HepG2 (cell line): Measurements from ENCODE around the gene TARM1. TPM values are rescaled to one million over a fixed set of nuclear protein-coding genes. Genes with fewer than 3 reads are reported as not detected.
A peak's percentile ranks its signal among the peaks of the same experiment; 100 is the strongest.

Experiments
- ATF7 ChIP-seq, 2 experiments: fragments of 450-650 bp in 1 of 2; sonication (generic) in 1 of 2; formaldehyde crosslinking in 1 of 2; IDR thresholded peaks; 2 replicates each; pipeline versions ENCODE4 v1.4.0 to v1.6.1; 2016 to 2020; ENCODE audit warnings: antibody characterized with exemption in 1 of 2, mild to moderate bottlenecking in 1 of 2, missing genetic modification reagents in 1 of 2
- CEBPG ChIP-seq: IDR thresholded peaks from 2 replicates; pipeline ENCODE4 v1.6.1; 2016
- DR1 ChIP-seq: sonication (generic); formaldehyde crosslinking; IDR thresholded peaks from 2 replicates; pipeline ENCODE4 v1.8.0; 2021; ENCODE audit warnings: mild to moderate bottlenecking, missing genetic modification reagents, inconsistent platforms
- PRPF4 ChIP-seq: fragments of 200-400 bp; formaldehyde crosslinking; IDR thresholded peaks from 2 replicates; pipeline ENCODE4 v1.6.1; 2016; ENCODE audit warnings: low read length, low read depth; ENCODE audit not compliant: poor library complexity, severe bottlenecking
- TBX2 ChIP-seq: sonication (generic); formaldehyde crosslinking; IDR thresholded peaks from 2 replicates; pipeline ENCODE4 v1.5.0; 2020; ENCODE audit warnings: missing genetic modification reagents, mild to moderate bottlenecking, borderline replicate concordance
- ZNF101 ChIP-seq: sonication (generic); formaldehyde crosslinking; IDR thresholded peaks from 2 replicates; pipeline ENCODE4 v1.4.0; 2020; ENCODE audit warnings: mild to moderate bottlenecking, low read depth, missing genetic modification reagents, borderline replicate concordance
- ZNF543 ChIP-seq: sonication (generic); formaldehyde crosslinking; IDR thresholded peaks from 2 replicates; pipeline ENCODE4 v1.4.0; 2020; ENCODE audit warnings: mild to moderate bottlenecking, missing genetic modification reagents
- polyA plus RNA-seq, 8 experiments: library from polyadenylated mRNA; depleted of rRNA in 3 of 8; stranded (reverse) in 7 of 8; unstranded in 1 of 8; fragments of >200 nt; fragmentation: Illumina TruSeq in 4 of 8; extraction: Trizol in 4 of 8; gene quantifications; 2 replicates each; pipeline versions ENCODE4 v1.2.1 to v1.2.3, GENCODE V29; 2011 to 2016; ENCODE audit warnings: low read depth in 4 of 8, missing spikeins in 1 of 8, mixed read lengths in 1 of 8; ENCODE audit not compliant: insufficient read depth in 1 of 8
- total RNA-seq, 5 experiments: library from RNA; depleted of rRNA; stranded (reverse); fragments of >200 nt; fragmentation: Illumina TruSeq; extraction: Trizol; gene quantifications; 2 replicates each; pipeline ENCODE4 v1.2.3, GENCODE V29; 2016; ENCODE audit warnings: low read depth in 1 of 5
- TF ChIP-seq, protein P1 (sequence below): sonication (generic); formaldehyde crosslinking; conservative IDR thresholded peaks from 2 replicates; pipeline ENCODE4 v1.4.0; 2020; ENCODE audit warnings: missing genetic modification reagents
- TF ChIP-seq, protein P2 (sequence below): IDR thresholded peaks from 2 replicates; pipeline ENCODE4 v1.6.1; 2016; ENCODE audit warnings: missing compliant biosample characterization, missing genetic modification reagents, borderline replicate concordance
- TF ChIP-seq, protein P3 (sequence below): sonication (generic); formaldehyde crosslinking; IDR thresholded peaks from 2 replicates; pipeline ENCODE4 v1.8.0; 2022; ENCODE audit warnings: mild to moderate bottlenecking, missing genetic modification reagents
- TF ChIP-seq, protein P4 (sequence below): sonication (generic); formaldehyde crosslinking; IDR thresholded peaks from 2 replicates; pipeline ENCODE4 v1.4.0; 2020; ENCODE audit warnings: missing genetic modification reagents, borderline replicate concordance
- TF ChIP-seq, protein P5 (sequence below): IDR thresholded peaks from 2 replicates; pipeline ENCODE4 v1.6.1; 2016; ENCODE audit warnings: low read depth, control low read depth
- TF ChIP-seq, protein P6 (sequence below): IDR thresholded peaks from 2 replicates; pipeline ENCODE4 v1.4.0; 2020; ENCODE audit warnings: mild to moderate bottlenecking, missing genetic modification reagents

TARM1 gene
- total and polyA plus RNA-seq, 2 of the 13 experiments (the other 11 are each of a cell fraction or from before 2014, with no cell fraction given) = not detected

DNA sequence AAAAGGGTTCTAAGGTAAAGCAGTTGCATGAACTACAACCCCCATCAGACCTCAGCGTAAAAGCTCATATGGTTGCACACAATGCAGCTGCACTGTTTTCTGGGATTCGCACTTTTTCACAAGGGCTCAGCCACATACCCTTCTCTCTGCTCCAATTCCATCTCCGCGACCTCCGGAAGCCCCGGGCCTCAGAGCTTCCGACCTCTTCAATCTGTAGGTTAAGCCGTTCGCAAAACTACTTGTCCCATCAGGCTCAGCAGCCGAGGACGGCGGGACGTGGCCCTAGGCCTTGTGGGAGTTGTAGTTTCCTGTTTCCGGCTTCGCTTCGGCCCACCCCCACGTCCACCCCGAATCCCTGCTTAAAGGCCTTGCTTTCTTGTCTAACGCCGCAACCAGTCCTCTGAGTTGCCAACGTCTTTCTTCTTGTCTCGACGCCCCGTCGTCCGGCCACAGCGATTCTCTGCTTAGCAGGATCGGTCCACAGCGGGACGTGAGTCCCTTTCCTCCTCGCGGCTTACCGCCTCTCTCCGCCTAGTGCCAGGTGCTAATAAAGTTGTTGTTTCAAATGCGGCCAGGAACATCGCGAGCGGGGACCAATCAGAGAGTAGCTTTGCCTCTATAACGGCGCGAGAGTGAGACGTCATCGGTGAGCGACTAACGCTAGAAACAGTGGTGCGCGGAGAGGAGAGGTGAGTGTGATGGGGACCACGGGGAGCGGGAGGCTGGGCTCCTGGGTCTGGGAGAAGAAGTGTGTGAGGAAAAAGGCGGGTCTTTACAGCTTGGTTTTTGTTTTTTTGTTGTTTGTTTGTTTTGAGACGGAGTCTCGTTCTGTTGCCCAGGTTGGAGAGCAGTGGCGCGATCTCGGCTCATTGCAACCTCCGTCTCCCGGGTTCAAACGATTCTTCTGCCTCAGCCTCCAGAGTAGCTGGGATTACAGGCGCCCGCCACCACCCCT, 34.2 kb upstream of the TARM1 start, which contains the start of the genes PRPF31 and TFPT (continued):
- TF ChIP-seq, protein P1, sequence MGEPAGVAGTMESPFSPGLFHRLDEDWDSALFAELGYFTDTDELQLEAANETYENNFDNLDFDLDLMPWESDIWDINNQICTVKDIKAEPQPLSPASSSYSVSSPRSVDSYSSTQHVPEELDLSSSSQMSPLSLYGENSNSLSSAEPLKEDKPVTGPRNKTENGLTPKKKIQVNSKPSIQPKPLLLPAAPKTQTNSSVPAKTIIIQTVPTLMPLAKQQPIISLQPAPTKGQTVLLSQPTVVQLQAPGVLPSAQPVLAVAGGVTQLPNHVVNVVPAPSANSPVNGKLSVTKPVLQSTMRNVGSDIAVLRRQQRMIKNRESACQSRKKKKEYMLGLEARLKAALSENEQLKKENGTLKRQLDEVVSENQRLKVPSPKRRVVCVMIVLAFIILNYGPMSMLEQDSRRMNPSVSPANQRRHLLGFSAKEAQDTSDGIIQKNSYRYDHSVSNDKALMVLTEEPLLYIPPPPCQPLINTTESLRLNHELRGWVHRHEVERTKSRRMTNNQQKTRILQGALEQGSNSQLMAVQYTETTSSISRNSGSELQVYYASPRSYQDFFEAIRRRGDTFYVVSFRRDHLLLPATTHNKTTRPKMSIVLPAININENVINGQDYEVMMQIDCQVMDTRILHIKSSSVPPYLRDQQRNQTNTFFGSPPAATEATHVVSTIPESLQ (CRISPR knock-in tag) = no peak
- TF ChIP-seq PRPF4 (peak; percentile 99), ZNF543 (CRISPR knock-in tag) (peak; percentile 94), ATF7 (IDR thresholded peaks at IDR 0.05) (no peak), ATF7 (CRISPR knock-in tag; IDR thresholded peaks at IDR 0.05) (peak; percentile 60), TBX2 (CRISPR knock-in tag) (no peak; the same call in 1 of the 2 replicates), DR1 (CRISPR knock-in tag) (no peak), ZNF101 (CRISPR knock-in tag) (no peak), CEBPG (peak; percentile 9)
- TF ChIP-seq, protein P2, sequence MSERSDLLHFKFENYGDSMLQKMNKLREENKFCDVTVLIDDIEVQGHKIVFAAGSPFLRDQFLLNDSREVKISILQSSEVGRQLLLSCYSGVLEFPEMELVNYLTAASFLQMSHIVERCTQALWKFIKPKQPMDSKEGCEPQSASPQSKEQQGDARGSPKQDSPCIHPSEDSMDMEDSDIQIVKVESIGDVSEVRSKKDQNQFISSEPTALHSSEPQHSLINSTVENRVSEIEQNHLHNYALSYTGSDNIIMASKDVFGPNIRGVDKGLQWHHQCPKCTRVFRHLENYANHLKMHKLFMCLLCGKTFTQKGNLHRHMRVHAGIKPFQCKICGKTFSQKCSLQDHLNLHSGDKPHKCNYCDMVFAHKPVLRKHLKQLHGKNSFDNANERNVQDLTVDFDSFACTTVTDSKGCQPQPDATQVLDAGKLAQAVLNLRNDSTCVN = no peak
- TF ChIP-seq, protein P3, sequence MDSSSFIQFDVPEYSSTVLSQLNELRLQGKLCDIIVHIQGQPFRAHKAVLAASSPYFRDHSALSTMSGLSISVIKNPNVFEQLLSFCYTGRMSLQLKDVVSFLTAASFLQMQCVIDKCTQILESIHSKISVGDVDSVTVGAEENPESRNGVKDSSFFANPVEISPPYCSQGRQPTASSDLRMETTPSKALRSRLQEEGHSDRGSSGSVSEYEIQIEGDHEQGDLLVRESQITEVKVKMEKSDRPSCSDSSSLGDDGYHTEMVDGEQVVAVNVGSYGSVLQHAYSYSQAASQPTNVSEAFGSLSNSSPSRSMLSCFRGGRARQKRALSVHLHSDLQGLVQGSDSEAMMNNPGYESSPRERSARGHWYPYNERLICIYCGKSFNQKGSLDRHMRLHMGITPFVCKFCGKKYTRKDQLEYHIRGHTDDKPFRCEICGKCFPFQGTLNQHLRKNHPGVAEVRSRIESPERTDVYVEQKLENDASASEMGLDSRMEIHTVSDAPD = peak; percentile 72; the same call in 1 of the 2 replicates
- TF ChIP-seq, protein P4, sequence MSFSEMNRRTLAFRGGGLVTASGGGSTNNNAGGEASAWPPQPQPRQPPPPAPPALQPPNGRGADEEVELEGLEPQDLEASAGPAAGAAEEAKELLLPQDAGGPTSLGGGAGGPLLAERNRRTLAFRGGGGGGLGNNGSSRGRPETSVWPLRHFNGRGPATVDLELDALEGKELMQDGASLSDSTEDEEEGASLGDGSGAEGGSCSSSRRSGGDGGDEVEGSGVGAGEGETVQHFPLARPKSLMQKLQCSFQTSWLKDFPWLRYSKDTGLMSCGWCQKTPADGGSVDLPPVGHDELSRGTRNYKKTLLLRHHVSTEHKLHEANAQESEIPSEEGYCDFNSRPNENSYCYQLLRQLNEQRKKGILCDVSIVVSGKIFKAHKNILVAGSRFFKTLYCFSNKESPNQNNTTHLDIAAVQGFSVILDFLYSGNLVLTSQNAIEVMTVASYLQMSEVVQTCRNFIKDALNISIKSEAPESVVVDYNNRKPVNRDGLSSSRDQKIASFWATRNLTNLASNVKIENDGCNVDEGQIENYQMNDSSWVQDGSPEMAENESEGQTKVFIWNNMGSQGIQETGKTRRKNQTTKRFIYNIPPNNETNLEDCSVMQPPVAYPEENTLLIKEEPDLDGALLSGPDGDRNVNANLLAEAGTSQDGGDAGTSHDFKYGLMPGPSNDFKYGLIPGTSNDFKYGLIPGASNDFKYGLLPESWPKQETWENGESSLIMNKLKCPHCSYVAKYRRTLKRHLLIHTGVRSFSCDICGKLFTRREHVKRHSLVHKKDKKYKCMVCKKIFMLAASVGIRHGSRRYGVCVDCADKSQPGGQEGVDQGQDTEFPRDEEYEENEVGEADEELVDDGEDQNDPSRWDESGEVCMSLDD (CRISPR knock-in tag) = no peak
- TF ChIP-seq, protein P5, sequence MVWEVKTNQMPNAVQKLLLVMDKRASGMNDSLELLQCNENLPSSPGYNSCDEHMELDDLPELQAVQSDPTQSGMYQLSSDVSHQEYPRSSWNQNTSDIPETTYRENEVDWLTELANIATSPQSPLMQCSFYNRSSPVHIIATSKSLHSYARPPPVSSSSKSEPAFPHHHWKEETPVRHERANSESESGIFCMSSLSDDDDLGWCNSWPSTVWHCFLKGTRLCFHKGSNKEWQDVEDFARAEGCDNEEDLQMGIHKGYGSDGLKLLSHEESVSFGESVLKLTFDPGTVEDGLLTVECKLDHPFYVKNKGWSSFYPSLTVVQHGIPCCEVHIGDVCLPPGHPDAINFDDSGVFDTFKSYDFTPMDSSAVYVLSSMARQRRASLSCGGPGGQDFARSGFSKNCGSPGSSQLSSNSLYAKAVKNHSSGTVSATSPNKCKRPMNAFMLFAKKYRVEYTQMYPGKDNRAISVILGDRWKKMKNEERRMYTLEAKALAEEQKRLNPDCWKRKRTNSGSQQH = peak; percentile 94
- TF ChIP-seq, protein P6, sequence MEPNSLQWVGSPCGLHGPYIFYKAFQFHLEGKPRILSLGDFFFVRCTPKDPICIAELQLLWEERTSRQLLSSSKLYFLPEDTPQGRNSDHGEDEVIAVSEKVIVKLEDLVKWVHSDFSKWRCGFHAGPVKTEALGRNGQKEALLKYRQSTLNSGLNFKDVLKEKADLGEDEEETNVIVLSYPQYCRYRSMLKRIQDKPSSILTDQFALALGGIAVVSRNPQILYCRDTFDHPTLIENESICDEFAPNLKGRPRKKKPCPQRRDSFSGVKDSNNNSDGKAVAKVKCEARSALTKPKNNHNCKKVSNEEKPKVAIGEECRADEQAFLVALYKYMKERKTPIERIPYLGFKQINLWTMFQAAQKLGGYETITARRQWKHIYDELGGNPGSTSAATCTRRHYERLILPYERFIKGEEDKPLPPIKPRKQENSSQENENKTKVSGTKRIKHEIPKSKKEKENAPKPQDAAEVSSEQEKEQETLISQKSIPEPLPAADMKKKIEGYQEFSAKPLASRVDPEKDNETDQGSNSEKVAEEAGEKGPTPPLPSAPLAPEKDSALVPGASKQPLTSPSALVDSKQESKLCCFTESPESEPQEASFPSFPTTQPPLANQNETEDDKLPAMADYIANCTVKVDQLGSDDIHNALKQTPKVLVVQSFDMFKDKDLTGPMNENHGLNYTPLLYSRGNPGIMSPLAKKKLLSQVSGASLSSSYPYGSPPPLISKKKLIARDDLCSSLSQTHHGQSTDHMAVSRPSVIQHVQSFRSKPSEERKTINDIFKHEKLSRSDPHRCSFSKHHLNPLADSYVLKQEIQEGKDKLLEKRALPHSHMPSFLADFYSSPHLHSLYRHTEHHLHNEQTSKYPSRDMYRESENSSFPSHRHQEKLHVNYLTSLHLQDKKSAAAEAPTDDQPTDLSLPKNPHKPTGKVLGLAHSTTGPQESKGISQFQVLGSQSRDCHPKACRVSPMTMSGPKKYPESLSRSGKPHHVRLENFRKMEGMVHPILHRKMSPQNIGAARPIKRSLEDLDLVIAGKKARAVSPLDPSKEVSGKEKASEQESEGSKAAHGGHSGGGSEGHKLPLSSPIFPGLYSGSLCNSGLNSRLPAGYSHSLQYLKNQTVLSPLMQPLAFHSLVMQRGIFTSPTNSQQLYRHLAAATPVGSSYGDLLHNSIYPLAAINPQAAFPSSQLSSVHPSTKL (CRISPR knock-in tag) = peak; percentile 25; the same call in 1 of the 2 replicates
